HepG2 (cell line): ENCODE results near the gene VAMP8. TPM values are rescaled to one million over a fixed set of nuclear protein-coding genes. Genes with fewer than 3 reads are reported as not detected.
A peak's percentile ranks its signal among the peaks of the same experiment; 100 is the strongest.

Experiments used
- ATRX ChIP-seq: sonication (generic); formaldehyde crosslinking; IDR thresholded peaks from 2 replicates; pipeline ENCODE4 v1.4.0; 2020; ENCODE audit warnings: missing genetic modification reagents, borderline replicate concordance
- CCDC6 ChIP-seq: sonication (generic); formaldehyde crosslinking; IDR thresholded peaks from 2 replicates; pipeline ENCODE4 v1.8.1; 2022; ENCODE audit warnings: mild to moderate bottlenecking, missing genetic modification reagents, moderate library complexity
- MED13 ChIP-seq: sonication (generic); formaldehyde crosslinking; IDR thresholded peaks from 2 replicates; pipeline ENCODE4 v1.5.0; 2020; ENCODE audit warnings: missing genetic modification reagents
- MIER2 ChIP-seq: IDR thresholded peaks from 2 replicates; pipeline ENCODE4 v1.6.1; 2016; ENCODE audit warnings: missing biosample characterization, missing genetic modification reagents
- MXD4 ChIP-seq: IDR thresholded peaks from 2 replicates; pipeline ENCODE4 v1.6.1; 2016; ENCODE audit warnings: mild to moderate bottlenecking, missing biosample characterization, missing genetic modification reagents
- NFE2 ChIP-seq: sonication (generic); formaldehyde crosslinking; IDR thresholded peaks from 2 replicates; pipeline ENCODE4 v1.4.0; 2020; ENCODE audit warnings: missing genetic modification reagents
- NFIB ChIP-seq: sonication (generic); formaldehyde crosslinking; IDR thresholded peaks from 2 replicates; pipeline ENCODE4 v1.9.0; 2021; ENCODE audit warnings: missing genetic modification reagents, mild to moderate bottlenecking, borderline replicate concordance
- SOX13 ChIP-seq, 3 experiments: fragments of 450-650 bp in 1 of 3; sonication (generic) in 1 of 3; formaldehyde crosslinking in 1 of 3; IDR thresholded peaks in 2 of 3; conservative IDR thresholded peaks in 1 of 3; 2 replicates each; pipeline versions ENCODE4 v1.5.0 to v1.6.1; 2016 to 2020; ENCODE audit warnings: antibody characterized with exemption in 1 of 3, mild to moderate bottlenecking in 1 of 3, missing compliant biosample characterization in 1 of 3, missing genetic modification reagents in 1 of 3, moderate library complexity in 1 of 3
- ZNF468 ChIP-seq: sonication (generic); formaldehyde crosslinking; IDR thresholded peaks from 2 replicates; pipeline ENCODE4 v1.8.0; 2022; ENCODE audit warnings: mild to moderate bottlenecking, moderate library complexity, missing genetic modification reagents
- ZNF615 ChIP-seq: sonication (generic); formaldehyde crosslinking; IDR thresholded peaks from 2 replicates; pipeline ENCODE4 v1.5.0; 2020; ENCODE audit warnings: mild to moderate bottlenecking, missing genetic modification reagents, borderline replicate concordance
- polyA plus RNA-seq, 8 experiments: library from polyadenylated mRNA; depleted of rRNA in 3 of 8; stranded (reverse) in 7 of 8; unstranded in 1 of 8; fragments of >200 nt; fragmentation: Illumina TruSeq in 4 of 8; extraction: Trizol in 4 of 8; gene quantifications; 2 replicates each; pipeline versions ENCODE4 v1.2.1 to v1.2.3, GENCODE V29; 2011 to 2016; ENCODE audit warnings: low read depth in 4 of 8, missing spikeins in 1 of 8, mixed read lengths in 1 of 8; ENCODE audit not compliant: insufficient read depth in 1 of 8
- total RNA-seq, 5 experiments: library from RNA; depleted of rRNA; stranded (reverse); fragments of >200 nt; fragmentation: Illumina TruSeq; extraction: Trizol; gene quantifications; 2 replicates each; pipeline ENCODE4 v1.2.3, GENCODE V29; 2016; ENCODE audit warnings: low read depth in 1 of 5
- TF ChIP-seq, protein P1 (sequence below): sonication (generic); formaldehyde crosslinking; IDR thresholded peaks from 2 replicates; pipeline ENCODE4 v1.4.0; 2020; ENCODE audit warnings: missing genetic modification reagents, mild to moderate bottlenecking, borderline replicate concordance
- TF ChIP-seq, protein P2 (sequence below): sonication (generic); formaldehyde crosslinking; IDR thresholded peaks from 2 replicates; pipeline ENCODE4 v1.8.0; 2022; ENCODE audit warnings: mild to moderate bottlenecking, missing genetic modification reagents
- TF ChIP-seq, protein P3 (sequence below): sonication (generic); formaldehyde crosslinking; IDR thresholded peaks from 2 replicates; pipeline ENCODE4 v1.4.0; 2020; ENCODE audit warnings: missing genetic modification reagents, borderline replicate concordance
- TF ChIP-seq, protein P4 (sequence below): sonication (generic); formaldehyde crosslinking; IDR thresholded peaks from 2 replicates; pipeline ENCODE4 v1.4.0; 2020; ENCODE audit warnings: missing genetic modification reagents

The VAMP8 gene
- total and polyA plus RNA-seq, 2 of the 13 experiments (the other 11 are each of a cell fraction or from before 2014, with no cell fraction given), result 83.3 to 157 TPM

DNA sequence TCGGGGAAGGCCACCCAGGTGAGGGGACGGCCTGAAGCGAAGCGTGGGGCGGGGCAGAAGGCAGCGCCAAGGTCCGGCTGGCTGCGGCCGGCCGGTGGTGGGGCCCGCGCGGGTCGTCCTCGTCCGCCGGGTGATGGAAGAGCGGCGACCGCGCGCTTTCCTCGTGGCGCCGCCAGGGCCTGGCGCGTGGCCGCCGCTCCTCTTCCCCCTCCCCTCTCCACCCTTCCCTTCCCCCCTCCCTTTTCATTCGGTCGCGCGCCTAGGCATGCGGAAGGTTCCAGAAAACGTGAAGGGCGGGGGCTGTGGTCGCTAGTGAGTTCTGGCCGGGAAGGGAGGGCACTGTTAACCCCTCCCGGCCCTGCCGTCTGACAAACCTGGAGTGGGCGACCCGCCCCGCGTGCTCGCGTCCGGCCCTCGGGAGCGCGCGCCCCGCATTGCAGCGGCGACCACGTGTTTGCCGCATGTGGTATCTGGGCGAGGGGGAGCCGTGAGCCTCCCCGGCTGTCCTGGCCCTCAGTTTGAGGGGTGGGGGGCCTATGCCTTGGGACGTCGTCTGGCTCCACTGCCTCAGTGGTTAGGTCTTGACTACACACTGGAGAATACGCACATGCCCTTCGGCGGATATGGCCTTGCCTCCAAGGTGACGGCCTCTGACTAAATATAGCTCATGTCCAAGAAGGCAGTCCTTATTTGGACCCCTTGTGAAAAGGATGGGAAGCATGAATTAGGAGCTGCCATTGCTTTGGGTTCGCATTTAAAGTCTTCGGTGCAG is 37.8 kb upstream of the VAMP8 start (continued):
- TF ChIP-seq, protein P1, sequence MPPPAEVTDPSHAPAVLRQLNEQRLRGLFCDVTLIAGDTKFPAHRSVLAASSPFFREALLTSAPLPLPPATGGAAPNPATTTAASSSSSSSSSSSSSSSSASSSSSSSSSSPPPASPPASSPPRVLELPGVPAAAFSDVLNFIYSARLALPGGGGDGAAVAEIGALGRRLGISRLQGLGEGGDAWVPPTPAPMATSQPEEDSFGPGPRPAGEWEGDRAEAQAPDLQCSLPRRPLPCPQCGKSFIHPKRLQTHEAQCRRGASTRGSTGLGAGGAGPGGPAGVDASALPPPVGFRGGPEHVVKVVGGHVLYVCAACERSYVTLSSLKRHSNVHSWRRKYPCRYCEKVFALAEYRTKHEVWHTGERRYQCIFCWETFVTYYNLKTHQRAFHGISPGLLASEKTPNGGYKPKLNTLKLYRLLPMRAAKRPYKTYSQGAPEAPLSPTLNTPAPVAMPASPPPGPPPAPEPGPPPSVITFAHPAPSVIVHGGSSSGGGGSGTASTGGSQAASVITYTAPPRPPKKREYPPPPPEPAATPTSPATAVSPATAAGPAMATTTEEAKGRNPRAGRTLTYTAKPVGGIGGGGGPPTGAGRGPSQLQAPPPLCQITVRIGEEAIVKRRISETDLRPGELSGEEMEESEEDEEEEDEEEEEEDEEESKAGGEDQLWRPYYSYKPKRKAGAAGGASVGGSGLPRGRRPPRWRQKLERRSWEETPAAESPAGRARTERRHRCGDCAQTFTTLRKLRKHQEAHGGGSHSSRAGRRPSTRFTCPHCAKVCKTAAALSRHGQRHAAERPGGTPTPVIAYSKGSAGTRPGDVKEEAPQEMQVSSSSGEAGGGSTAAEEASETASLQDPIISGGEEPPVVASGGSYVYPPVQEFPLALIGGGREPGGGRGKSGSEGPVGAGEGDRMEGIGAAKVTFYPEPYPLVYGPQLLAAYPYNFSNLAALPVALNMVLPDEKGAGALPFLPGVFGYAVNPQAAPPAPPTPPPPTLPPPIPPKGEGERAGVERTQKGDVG (CRISPR knock-in tag), result peak; percentile 23; the same call in 1 of the 2 replicates
- TF ChIP-seq, protein P2, sequence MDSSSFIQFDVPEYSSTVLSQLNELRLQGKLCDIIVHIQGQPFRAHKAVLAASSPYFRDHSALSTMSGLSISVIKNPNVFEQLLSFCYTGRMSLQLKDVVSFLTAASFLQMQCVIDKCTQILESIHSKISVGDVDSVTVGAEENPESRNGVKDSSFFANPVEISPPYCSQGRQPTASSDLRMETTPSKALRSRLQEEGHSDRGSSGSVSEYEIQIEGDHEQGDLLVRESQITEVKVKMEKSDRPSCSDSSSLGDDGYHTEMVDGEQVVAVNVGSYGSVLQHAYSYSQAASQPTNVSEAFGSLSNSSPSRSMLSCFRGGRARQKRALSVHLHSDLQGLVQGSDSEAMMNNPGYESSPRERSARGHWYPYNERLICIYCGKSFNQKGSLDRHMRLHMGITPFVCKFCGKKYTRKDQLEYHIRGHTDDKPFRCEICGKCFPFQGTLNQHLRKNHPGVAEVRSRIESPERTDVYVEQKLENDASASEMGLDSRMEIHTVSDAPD (CRISPR knock-in tag), result no peak
- TF ChIP-seq, protein P3, sequence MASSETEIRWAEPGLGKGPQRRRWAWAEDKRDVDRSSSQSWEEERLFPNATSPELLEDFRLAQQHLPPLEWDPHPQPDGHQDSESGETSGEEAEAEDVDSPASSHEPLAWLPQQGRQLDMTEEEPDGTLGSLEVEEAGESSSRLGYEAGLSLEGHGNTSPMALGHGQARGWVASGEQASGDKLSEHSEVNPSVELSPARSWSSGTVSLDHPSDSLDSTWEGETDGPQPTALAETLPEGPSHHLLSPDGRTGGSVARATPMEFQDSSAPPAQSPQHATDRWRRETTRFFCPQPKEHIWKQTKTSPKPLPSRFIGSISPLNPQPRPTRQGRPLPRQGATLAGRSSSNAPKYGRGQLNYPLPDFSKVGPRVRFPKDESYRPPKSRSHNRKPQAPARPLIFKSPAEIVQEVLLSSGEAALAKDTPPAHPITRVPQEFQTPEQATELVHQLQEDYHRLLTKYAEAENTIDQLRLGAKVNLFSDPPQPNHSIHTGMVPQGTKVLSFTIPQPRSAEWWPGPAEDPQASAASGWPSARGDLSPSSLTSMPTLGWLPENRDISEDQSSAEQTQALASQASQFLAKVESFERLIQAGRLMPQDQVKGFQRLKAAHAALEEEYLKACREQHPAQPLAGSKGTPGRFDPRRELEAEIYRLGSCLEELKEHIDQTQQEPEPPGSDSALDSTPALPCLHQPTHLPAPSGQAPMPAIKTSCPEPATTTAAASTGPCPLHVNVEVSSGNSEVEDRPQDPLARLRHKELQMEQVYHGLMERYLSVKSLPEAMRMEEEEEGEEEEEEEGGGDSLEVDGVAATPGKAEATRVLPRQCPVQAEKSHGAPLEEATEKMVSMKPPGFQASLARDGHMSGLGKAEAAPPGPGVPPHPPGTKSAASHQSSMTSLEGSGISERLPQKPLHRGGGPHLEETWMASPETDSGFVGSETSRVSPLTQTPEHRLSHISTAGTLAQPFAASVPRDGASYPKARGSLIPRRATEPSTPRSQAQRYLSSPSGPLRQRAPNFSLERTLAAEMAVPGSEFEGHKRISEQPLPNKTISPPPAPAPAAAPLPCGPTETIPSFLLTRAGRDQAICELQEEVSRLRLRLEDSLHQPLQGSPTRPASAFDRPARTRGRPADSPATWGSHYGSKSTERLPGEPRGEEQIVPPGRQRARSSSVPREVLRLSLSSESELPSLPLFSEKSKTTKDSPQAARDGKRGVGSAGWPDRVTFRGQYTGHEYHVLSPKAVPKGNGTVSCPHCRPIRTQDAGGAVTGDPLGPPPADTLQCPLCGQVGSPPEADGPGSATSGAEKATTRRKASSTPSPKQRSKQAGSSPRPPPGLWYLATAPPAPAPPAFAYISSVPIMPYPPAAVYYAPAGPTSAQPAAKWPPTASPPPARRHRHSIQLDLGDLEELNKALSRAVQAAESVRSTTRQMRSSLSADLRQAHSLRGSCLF (CRISPR knock-in tag), result peak; percentile 85
- TF ChIP-seq NFIB, result 0 out of 2 replicates have a peak, but pooled peaks have one; percentile 13
- TF ChIP-seq ZNF468 (CRISPR knock-in tag), result no peak
- TF ChIP-seq ATRX (CRISPR knock-in tag), result no peak
- TF ChIP-seq NFE2, result no peak
- TF ChIP-seq ZNF615 (CRISPR knock-in tag), result no peak
- TF ChIP-seq MIER2, result no peak
- peak; percentile 11 for TF ChIP-seq CCDC6 (CRISPR knock-in tag)
- TF ChIP-seq MXD4, result peak; percentile 98
- 0 out of 2 replicates have a peak, but pooled peaks have one; percentile 38 for TF ChIP-seq MED13 (CRISPR knock-in tag)
- TF ChIP-seq, protein P4, sequence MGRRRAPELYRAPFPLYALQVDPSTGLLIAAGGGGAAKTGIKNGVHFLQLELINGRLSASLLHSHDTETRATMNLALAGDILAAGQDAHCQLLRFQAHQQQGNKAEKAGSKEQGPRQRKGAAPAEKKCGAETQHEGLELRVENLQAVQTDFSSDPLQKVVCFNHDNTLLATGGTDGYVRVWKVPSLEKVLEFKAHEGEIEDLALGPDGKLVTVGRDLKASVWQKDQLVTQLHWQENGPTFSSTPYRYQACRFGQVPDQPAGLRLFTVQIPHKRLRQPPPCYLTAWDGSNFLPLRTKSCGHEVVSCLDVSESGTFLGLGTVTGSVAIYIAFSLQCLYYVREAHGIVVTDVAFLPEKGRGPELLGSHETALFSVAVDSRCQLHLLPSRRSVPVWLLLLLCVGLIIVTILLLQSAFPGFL (CRISPR knock-in tag), result 0 out of 2 replicates have a peak, but pooled peaks have one; percentile 62
- no peak for TF ChIP-seq SOX13 (IDR thresholded peaks at IDR 0.05)
- peak; percentile 25 to 36; a peak in 1 of 4 replicates for TF ChIP-seq SOX13 (CRISPR knock-in tag; conservative IDR thresholded peaks at IDR 0.05 in 1 of 2, IDR thresholded peaks at IDR 0.05 in 1 of 2)
